Sigmoid colon (tissue), 4 donors: ENCODE data around the gene GMDS.

Source experiments
- CTCF ChIP-seq, 4 experiments: fragments of 450-650 bp in 3 of 4; fragments of 200-600 bp in 1 of 4; IDR thresholded peaks; one replicate each; pipeline ENCODE4 v1.5.1; 2016 to 2019; ENCODE audit warnings: antibody characterized with exemption in 4 of 4, mild to moderate bottlenecking in 3 of 4, moderate library complexity in 2 of 4
- POLR2A ChIP-seq, 2 donors: fragments of 450-650 bp; IDR thresholded peaks; one replicate each; pipeline ENCODE4 v1.6.1; 2016; ENCODE audit warnings: antibody characterized with exemption in 2 of 2, mild to moderate bottlenecking in 2 of 2, moderate library complexity in 2 of 2
- POLR2AphosphoS5 ChIP-seq, 4 donors: sonication (generic); formaldehyde crosslinking; IDR thresholded peaks; one replicate each; pipeline ENCODE4 v1.6.1; 2017; ENCODE audit warnings: antibody characterized with exemption in 4 of 4

DNA sequence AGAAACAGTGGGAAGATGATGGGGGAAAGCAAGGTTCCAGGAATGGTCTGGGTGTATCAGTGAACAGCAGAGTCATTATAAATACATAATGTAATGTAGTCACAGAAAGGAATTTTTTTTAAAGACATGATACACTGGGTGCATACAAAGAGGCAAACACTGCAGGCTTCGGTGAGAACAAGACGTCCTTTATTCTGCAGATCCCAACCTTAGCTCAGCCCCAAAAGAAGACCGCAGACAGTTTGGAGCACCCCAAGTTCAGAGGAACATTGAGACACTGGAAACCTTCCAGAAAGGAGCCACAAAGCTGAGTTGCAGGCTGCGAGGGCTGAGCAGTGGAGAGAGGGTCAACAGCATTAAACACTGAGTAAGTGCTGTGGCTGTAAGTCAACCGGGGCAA is 666.3 kb downstream of the GMDS start:
- no peak for TF ChIP-seq CTCF (IDR thresholded peaks at IDR 0.05)
- no peak for TF ChIP-seq POLR2A (IDR thresholded peaks at IDR 0.05)
- TF ChIP-seq POLR2AphosphoS5 (IDR thresholded peaks at IDR 0.05) = no peak
